ENCODE measurements around the gene ZNF768. TPM values are rescaled to one million over a fixed set of nuclear protein-coding genes. Genes with fewer than 3 reads are reported as not detected.
A peak's percentile ranks its signal among the peaks of the same experiment; 100 is the strongest.
"Not testable (repeated sequence)": the region's sequence is repeated elsewhere in the genome, so short reads cannot be mapped to it uniquely, and the experiment has no call there.

Gene ZNF768
- total RNA-seq, 2 donors from 2014 or later = 41.1 to 51.4 TPM

GRCh38 chr16:30546115-30546514 is 19.7 kb upstream of the ZNF768 start:
- Histone ChIP-seq H3K36me3 (no peaks in the 10 kb centered on the region), H3K27ac (no peak overlapping the region), H3K9me3 (no peaks in the 10 kb centered on the region), H3K27me3 (no peaks in the 10 kb centered on the region), H3K4me1 (peaks cover 0 to 34% of the 10 kb centered on the region in 2 donors), H3K4me3 (no peak overlapping the region)
- no peak for DNase-seq (ENCODE audit: low spot score)
- TF ChIP-seq CTCF (IDR thresholded peaks at IDR 0.05) = no peak

GRCh38 chr16:30543067-30543466 is 16.7 kb upstream of the ZNF768 start:
- TF ChIP-seq CTCF (IDR thresholded peaks at IDR 0.05) = no peak
- no peak for DNase-seq (ENCODE audit: low spot score)
- no peaks in the 10 kb centered on the region for H3K9me3 ChIP-seq
- peaks cover 0 to 37% of the 10 kb centered on the region in 2 donors for H3K4me1 ChIP-seq
- no peaks in the 10 kb centered on the region for H3K36me3 ChIP-seq
- H3K4me3 ChIP-seq = no peak overlapping the region
- H3K27me3 ChIP-seq = no peaks in the 10 kb centered on the region
- no peak overlapping the region for H3K27ac ChIP-seq

DNA sequence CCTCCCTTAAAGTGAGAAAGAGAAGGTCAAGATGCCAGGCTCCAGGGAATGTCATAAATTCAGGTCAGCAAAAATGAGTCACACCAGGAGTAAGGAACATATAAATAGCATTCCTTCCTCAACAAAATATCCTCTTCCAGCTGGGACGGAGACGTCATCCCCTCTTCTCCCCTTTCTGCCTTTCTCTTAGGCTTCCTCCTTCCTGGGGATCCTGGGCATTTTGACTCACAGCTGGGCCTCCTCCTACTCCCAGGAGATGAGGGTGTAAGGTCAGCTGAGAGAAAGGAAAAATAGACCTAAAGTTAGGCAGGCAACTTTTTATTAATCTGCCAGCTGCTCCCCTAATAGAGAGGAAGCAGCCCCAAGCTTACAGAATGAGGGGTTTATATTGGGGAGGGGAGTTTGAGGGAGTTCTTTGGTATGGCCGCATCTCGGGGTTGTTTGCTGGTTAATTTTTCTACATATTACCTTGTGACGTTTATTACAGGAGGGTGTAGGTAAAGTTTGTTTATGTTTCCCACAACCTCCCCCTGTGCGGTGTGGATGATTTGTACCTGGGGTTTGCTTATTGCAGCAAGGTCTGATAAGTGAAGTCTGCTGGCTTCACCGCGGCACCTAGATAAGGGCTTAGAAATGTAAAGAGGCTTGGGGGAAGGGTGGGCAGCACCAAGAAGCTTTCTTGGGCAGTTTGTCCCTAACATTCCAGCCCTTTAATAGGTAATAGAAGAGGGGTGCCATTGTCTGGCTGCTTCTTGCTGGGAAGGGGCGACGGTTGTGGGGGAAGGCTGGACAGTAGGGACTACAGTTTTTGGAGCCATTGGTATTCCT is 15.3 kb upstream of the ZNF768 start:
- H3K27ac ChIP-seq = peak overlapping the region in 1 of 2 donors; percentile 81
- DNase-seq (ENCODE audit: low spot score) = no peak
- no peaks in the 10 kb centered on the region for H3K36me3 ChIP-seq

GRCh38 chr16:30540916-30541464 is 14.6 kb upstream of the ZNF768 start:
- not testable (repeated sequence) for DNase-seq (ENCODE audit: low spot score); H3K36me3 ChIP-seq; H3K4me3 ChIP-seq; H3K27me3 ChIP-seq; H3K9me3 ChIP-seq
- H3K4me1 ChIP-seq = peaks cover 0 to 40% of the 10 kb centered on the region in 2 donors
- H3K27ac ChIP-seq = peak overlapping the region in 1 of 2 donors; percentile 81

More for the DNA sequence above, 15.3 kb upstream of the ZNF768 start:
- no peaks in the 10 kb centered on the region for H3K27me3 ChIP-seq
- peaks cover 0 to 37% of the 10 kb centered on the region in 2 donors for H3K4me1 ChIP-seq
- H3K4me3 ChIP-seq = no peak overlapping the region
- TF ChIP-seq CTCF (IDR thresholded peaks at IDR 0.05) = no peak
- no peaks in the 10 kb centered on the region for H3K9me3 ChIP-seq

- H3K4me3 ChIP-seq = not testable (repeated sequence)
Observed at GRCh38 chr16:30539986-30540526, 13.7 kb upstream of the ZNF768 start.

GRCh38 chr16:30539000-30539964 is 12.9 kb upstream of the ZNF768 start:
- peak overlapping the region; percentile 74 to 81 for H3K27ac ChIP-seq
- no peak for TF ChIP-seq CTCF (IDR thresholded peaks at IDR 0.05)
- no peak overlapping the region for H3K4me3 ChIP-seq
- H3K27me3 ChIP-seq = no peaks in the 10 kb centered on the region
- H3K4me1 ChIP-seq = peaks cover 0 to 49% of the 10 kb centered on the region in 2 donors
- no peaks in the 10 kb centered on the region for H3K9me3 ChIP-seq
- no peak for DNase-seq (ENCODE audit: low spot score)
- H3K36me3 ChIP-seq = no peaks in the 10 kb centered on the region

More at GRCh38 chr16:30539986-30540526, 13.7 kb upstream of the ZNF768 start:
- H3K9me3 ChIP-seq; H3K36me3 ChIP-seq; H3K27me3 ChIP-seq; DNase-seq (ENCODE audit: low spot score): not testable (repeated sequence)
- Histone ChIP-seq H3K4me1 (peaks cover 0 to 49% of the 10 kb centered on the region in 2 donors), H3K27ac (peak overlapping the region; percentile 74 to 81)

GRCh38 chr16:30536391-30537024 is 10.1 kb upstream of the ZNF768 start:
- H3K27me3 ChIP-seq; DNase-seq (ENCODE audit: low spot score); H3K9me3 ChIP-seq; H3K27ac ChIP-seq; H3K4me3 ChIP-seq: not testable (repeated sequence)
- Histone ChIP-seq H3K36me3 (peaks cover 16% of the 10 kb centered on the region), H3K4me1 (peaks cover 0 to 54% of the 10 kb centered on the region in 2 donors)
